ENCODE measurements around the gene PLCB4. TPM values are rescaled to one million over a fixed set of nuclear protein-coding genes. Genes with fewer than 3 reads are reported as not detected.

Gene PLCB4
- total RNA-seq, 1 donor from 2014 or later = 30.5 TPM

DNA sequence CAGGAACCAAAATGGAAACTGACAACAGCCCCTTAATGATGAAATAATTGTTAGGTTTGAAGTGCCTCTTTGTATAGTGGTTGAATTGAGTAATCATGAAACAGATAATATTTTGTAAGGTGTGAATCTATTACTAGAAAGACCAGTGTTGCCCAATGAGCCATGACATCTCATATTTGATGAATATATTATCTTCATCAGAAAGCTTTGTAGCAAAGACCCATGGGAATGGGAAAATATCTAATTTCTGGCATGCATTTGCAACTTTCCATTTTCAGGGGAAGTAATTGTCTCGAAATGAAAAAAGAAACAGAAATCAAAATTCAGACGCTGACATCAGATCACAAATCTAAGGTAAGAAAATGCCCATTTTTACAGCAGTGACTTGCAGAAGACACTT is 388.2 kb downstream of the PLCB4 start:
- TF ChIP-seq, protein P1, sequence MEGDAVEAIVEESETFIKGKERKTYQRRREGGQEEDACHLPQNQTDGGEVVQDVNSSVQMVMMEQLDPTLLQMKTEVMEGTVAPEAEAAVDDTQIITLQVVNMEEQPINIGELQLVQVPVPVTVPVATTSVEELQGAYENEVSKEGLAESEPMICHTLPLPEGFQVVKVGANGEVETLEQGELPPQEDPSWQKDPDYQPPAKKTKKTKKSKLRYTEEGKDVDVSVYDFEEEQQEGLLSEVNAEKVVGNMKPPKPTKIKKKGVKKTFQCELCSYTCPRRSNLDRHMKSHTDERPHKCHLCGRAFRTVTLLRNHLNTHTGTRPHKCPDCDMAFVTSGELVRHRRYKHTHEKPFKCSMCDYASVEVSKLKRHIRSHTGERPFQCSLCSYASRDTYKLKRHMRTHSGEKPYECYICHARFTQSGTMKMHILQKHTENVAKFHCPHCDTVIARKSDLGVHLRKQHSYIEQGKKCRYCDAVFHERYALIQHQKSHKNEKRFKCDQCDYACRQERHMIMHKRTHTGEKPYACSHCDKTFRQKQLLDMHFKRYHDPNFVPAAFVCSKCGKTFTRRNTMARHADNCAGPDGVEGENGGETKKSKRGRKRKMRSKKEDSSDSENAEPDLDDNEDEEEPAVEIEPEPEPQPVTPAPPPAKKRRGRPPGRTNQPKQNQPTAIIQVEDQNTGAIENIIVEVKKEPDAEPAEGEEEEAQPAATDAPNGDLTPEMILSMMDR (IDR thresholded peaks at IDR 0.05; ENCODE audit: borderline replicate concordance) = no peak

DNA sequence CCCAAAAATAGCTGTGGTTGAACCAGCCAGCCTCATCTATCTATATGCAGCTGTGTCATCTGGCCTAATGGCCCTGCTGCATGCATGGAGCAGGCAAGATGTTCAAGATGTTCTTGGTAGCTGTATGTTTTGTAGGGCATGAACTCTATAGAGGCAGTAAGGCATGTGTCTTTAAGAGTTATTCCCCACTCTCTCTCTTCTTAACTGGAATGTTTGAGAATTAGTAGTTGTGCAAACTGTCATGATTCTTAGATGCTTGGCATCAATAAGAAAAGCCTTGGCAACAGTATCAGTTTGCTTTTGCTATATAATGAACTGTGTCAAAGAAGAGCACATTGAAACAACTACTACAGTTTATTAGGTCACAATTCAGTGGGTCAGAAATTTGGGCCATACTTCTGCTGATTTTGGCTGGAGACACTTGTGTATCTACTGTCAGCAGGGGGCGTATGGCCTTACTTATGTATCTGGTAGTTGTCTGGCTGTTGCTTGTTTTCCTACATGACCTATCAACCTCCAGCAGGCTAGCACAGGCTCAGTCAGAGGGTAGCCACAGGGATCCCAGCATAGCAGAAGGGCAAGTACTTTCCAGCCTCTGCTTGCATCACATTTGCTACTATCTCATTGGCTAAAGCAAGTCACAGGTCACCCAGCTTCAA is 389.4 kb downstream of the PLCB4 start:
- H3K27me3 ChIP-seq (ENCODE audit: low read depth) = no peaks in the 10 kb centered on the region
- no peak for DNase-seq
- no peaks in the 10 kb centered on the region for H3K9me3 ChIP-seq (replicated peaks)
- peaks cover 13% of the 10 kb centered on the region for H3K4me1 ChIP-seq
- TF ChIP-seq, protein P1 (IDR thresholded peaks at IDR 0.05; ENCODE audit: borderline replicate concordance) = no peak
- peaks cover 77% of the 10 kb centered on the region for H3K36me3 ChIP-seq
- intact Hi-C loops (cut with micrococcal nuclease) = no loop called here
- no peak overlapping the region for H3K4me3 ChIP-seq
- no peak overlapping the region for H3K27ac ChIP-seq (replicated peaks)

More for the DNA sequence above, 388.2 kb downstream of the PLCB4 start:
- intact Hi-C loops (cut with micrococcal nuclease) = no loop called here
- Histone ChIP-seq H3K9me3 (replicated peaks) (no peaks in the 10 kb centered on the region), H3K4me3 (no peak overlapping the region), H3K27me3 (ENCODE audit: low read depth) (no peaks in the 10 kb centered on the region), H3K27ac (replicated peaks) (no peak overlapping the region), H3K4me1 (peaks cover 13% of the 10 kb centered on the region), H3K36me3 (peaks cover 78% of the 10 kb centered on the region)
- DNase-seq = no peak

DNA sequence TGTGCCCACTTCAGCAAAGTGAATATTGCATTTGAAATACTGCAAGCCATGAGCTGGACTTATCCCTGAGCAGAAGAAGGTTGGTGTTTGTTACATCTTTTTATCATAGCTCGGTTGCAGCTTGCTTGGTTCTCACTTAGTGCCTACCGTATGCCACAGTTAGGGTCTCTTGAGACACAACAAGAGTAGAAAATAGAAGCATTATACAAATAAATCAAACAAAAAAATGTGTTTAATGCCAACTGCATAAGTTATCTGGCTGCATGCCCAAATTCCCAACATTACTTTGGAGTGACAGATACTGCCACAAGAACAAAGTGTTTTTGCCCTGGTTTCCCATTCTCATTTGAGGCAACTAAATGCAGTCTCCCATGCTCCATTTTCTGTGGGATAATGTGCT is 391.6 kb downstream of the PLCB4 start:
- no peak overlapping the region for H3K27ac ChIP-seq (replicated peaks)
- H3K4me3 ChIP-seq = no peak overlapping the region
- H3K36me3 ChIP-seq = peaks cover 61% of the 10 kb centered on the region
- TF ChIP-seq, protein P1 (IDR thresholded peaks at IDR 0.05; ENCODE audit: borderline replicate concordance) = no peak
- H3K4me1 ChIP-seq = peaks cover 13% of the 10 kb centered on the region
- H3K27me3 ChIP-seq (ENCODE audit: low read depth) = no peaks in the 10 kb centered on the region
- intact Hi-C loops (cut with micrococcal nuclease) = no loop called here
- DNase-seq = no peak
- peaks cover 7% of the 10 kb centered on the region for H3K9me3 ChIP-seq (replicated peaks)

GRCh38 chr20:9467995-9468394 is 399.1 kb downstream of the PLCB4 start:
- TF ChIP-seq, protein P1 (IDR thresholded peaks at IDR 0.05; ENCODE audit: borderline replicate concordance) = peak; percentile 49
- intact Hi-C loops (cut with micrococcal nuclease) = no loop called here

GRCh38 chr20:9474835-9475415 is 406.0 kb downstream of the PLCB4 start:
- TF ChIP-seq, protein P1 (IDR thresholded peaks at IDR 0.05; ENCODE audit: borderline replicate concordance) = no peak
- intact Hi-C loops (cut with micrococcal nuclease) = no loop called here
- Histone ChIP-seq H3K27me3 (ENCODE audit: low read depth) (no peaks in the 10 kb centered on the region), H3K27ac (replicated peaks) (no peak overlapping the region), H3K4me1 (no peaks in the 10 kb centered on the region), H3K36me3 (peaks cover 61% of the 10 kb centered on the region), H3K4me3 (no peak overlapping the region), H3K9me3 (replicated peaks) (no peaks in the 10 kb centered on the region)
- no peak for DNase-seq

More at GRCh38 chr20:9467995-9468394, 399.1 kb downstream of the PLCB4 start:
- Histone ChIP-seq H3K4me1 (no peaks in the 10 kb centered on the region), H3K36me3 (peaks cover 35% of the 10 kb centered on the region), H3K27ac (replicated peaks) (no peak overlapping the region), H3K9me3 (replicated peaks) (peaks cover 21% of the 10 kb centered on the region), H3K27me3 (ENCODE audit: low read depth) (no peaks in the 10 kb centered on the region), H3K4me3 (no peak overlapping the region)
- DNase-seq = no peak

Data from left ventricle myocardium inferior (tissue), 1 donor.